ENCODE measurements around the gene ZDHHC14.

ZDHHC14 gene

GRCh38 chr6:157476797-157477196 is 95.8 kb downstream of the ZDHHC14 start:
- Mint-ChIP-seq H3K9me3 (no peaks in the 10 kb centered on the region), H3K27ac (no peak overlapping the region), H3K36me3 (no peaks in the 10 kb centered on the region), H3K4me3 (no peak overlapping the region), H3K27me3 (peaks cover 4% of the 10 kb centered on the region), H3K4me1 (no peaks in the 10 kb centered on the region)

DNA sequence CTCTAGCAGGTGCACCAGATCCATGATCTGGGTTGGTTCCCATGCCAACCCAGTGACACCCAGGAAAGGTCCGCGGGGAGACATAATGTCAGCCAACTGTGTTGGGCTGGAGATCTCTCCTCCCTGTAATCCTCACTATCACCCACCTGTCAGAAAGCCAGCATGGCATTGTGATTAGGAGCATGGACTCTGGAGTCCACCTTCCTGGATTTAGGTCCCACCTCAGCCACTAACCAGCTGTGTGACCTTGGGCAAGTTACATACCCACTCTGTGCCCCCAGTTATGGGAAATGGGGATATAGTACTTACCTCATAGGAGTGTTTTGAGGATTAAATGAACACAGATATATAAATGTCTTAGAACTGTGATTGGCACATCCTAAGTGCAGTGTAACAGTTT is 97.9 kb downstream of the ZDHHC14 start:
- H3K4me1 Mint-ChIP-seq: no peaks in the 10 kb centered on the region
- no peaks in the 10 kb centered on the region for H3K9me3 Mint-ChIP-seq

GRCh38 chr6:157479464-157480303 is 98.7 kb downstream of the ZDHHC14 start:
- Mint-ChIP-seq H3K4me1 (no peaks in the 10 kb centered on the region), H3K36me3 (no peaks in the 10 kb centered on the region), H3K27me3 (peaks cover 4% of the 10 kb centered on the region), H3K4me3 (no peak overlapping the region), H3K27ac (no peak overlapping the region), H3K9me3 (no peaks in the 10 kb centered on the region)

More for the DNA sequence above, 97.9 kb downstream of the ZDHHC14 start:
- Mint-ChIP-seq H3K36me3 (no peaks in the 10 kb centered on the region), H3K27me3 (peaks cover 4% of the 10 kb centered on the region), H3K4me3 (no peak overlapping the region), H3K27ac (no peak overlapping the region)

- peaks cover 4% of the 10 kb centered on the region for H3K27me3 Mint-ChIP-seq
- H3K4me1 Mint-ChIP-seq: peaks cover 5% of the 10 kb centered on the region
- no peak overlapping the region for H3K27ac Mint-ChIP-seq
- no peaks in the 10 kb centered on the region for H3K9me3 Mint-ChIP-seq
- H3K4me3 Mint-ChIP-seq: no peak overlapping the region
- no peaks in the 10 kb centered on the region for H3K36me3 Mint-ChIP-seq
These were observed 100.3 kb downstream of the ZDHHC14 start for GRCh38 chr6:157481189-157481864.

- H3K27me3 Mint-ChIP-seq: no peaks in the 10 kb centered on the region
- H3K4me1 Mint-ChIP-seq: peaks cover 10% of the 10 kb centered on the region
- no peaks in the 10 kb centered on the region for H3K36me3 Mint-ChIP-seq
- H3K27ac Mint-ChIP-seq: no peak overlapping the region
- H3K9me3 Mint-ChIP-seq: no peaks in the 10 kb centered on the region
- no peak overlapping the region for H3K4me3 Mint-ChIP-seq
These were observed 100.9 kb downstream of the ZDHHC14 start for GRCh38 chr6:157481865-157482249.

DNA sequence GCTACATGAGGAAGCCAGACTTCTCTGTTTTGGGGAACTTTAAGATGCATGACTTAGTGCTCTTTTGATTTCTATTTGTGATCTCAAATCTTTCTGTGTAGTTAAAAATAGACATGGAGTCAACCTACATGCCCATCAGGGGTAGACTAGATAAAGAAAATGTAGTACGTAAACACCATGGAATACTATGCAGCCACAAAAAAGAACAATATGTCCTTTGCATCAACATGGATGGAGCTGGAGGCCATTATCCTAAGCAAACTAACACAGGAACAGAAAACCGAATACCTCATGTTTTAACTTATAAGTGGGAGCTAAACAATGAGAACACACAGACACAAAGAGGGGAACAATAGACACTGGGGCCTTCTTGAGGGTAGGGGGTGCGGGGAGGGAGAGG is 102.8 kb downstream of the ZDHHC14 start:
- no peaks in the 10 kb centered on the region for H3K36me3 Mint-ChIP-seq
- no peaks in the 10 kb centered on the region for H3K9me3 Mint-ChIP-seq
- no peaks in the 10 kb centered on the region for H3K27me3 Mint-ChIP-seq
- H3K4me1 Mint-ChIP-seq: peaks cover 21% of the 10 kb centered on the region
- no peak overlapping the region for H3K4me3 Mint-ChIP-seq
- H3K27ac Mint-ChIP-seq: no peak overlapping the region

GRCh38 chr6:157484181-157484580 is 103.2 kb downstream of the ZDHHC14 start:
- no peak overlapping the region for H3K27ac Mint-ChIP-seq
- H3K9me3 Mint-ChIP-seq: no peaks in the 10 kb centered on the region
- no peaks in the 10 kb centered on the region for H3K36me3 Mint-ChIP-seq
- H3K4me1 Mint-ChIP-seq: peaks cover 21% of the 10 kb centered on the region
- no peak overlapping the region for H3K4me3 Mint-ChIP-seq
- H3K27me3 Mint-ChIP-seq: no peaks in the 10 kb centered on the region

DNA sequence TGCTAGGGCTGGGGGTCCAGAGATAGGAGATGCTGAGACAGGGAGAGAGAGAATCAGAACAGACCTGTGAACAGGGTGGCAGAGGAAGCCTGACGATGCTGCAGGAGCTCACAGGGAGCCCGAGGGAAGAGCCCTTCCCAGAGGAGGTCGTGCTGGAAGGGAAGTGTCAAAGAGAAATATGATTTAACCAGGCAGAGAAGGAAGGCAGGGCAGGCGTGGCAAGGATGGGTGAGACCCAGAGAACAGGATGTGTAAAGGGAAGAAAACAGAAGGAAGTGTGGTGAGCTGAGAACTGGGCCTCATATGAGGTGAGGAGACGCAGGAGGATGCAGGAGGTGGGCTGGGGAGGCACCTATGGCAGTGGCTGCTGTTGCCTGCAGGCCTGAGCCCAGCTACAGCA is 105.6 kb downstream of the ZDHHC14 start:
- H3K4me1 Mint-ChIP-seq: peaks cover 29% of the 10 kb centered on the region
- peak overlapping the region; percentile 37 for H3K27ac Mint-ChIP-seq
- peaks cover 2% of the 10 kb centered on the region for H3K27me3 Mint-ChIP-seq
- H3K4me3 Mint-ChIP-seq: peak overlapping the region; percentile 23
- no peaks in the 10 kb centered on the region for H3K9me3 Mint-ChIP-seq
- H3K36me3 Mint-ChIP-seq: no peaks in the 10 kb centered on the region

DNA sequence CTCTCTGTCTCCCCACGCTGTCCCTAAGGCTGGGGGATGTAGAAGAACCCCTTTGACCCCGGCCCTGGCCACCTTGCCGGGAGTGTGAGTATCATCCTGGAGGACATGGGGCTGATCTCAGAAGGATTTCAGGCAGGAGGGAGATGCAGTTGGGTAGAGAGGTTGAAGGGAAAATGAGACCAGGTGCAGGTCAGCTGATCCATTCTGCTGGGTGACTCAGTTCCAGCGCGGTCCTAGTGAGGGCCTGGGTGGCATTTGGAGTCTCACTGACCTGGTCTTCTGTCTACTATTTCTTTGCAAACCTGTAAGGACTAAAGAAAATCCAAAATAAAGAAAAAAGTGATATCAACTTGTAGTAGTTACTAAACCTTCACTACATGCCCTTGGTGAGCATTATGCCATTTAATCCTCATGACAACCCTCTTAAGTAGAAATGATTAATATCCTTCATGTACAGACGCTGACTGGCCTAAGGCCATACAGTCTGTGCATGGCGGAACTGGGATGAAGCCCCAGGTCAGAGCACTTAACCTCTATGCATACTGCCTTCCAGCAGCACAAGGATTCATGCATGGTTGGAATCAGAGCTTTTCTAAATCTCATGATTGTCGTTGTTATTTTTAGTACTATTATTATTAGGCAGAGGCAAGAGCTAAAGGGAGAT is 106.3 kb downstream of the ZDHHC14 start:
- Mint-ChIP-seq H3K4me1 (peaks cover 29% of the 10 kb centered on the region), H3K4me3 (no peak overlapping the region), H3K36me3 (no peaks in the 10 kb centered on the region), H3K27ac (no peak overlapping the region), H3K27me3 (peaks cover 2% of the 10 kb centered on the region), H3K9me3 (no peaks in the 10 kb centered on the region)

DNA sequence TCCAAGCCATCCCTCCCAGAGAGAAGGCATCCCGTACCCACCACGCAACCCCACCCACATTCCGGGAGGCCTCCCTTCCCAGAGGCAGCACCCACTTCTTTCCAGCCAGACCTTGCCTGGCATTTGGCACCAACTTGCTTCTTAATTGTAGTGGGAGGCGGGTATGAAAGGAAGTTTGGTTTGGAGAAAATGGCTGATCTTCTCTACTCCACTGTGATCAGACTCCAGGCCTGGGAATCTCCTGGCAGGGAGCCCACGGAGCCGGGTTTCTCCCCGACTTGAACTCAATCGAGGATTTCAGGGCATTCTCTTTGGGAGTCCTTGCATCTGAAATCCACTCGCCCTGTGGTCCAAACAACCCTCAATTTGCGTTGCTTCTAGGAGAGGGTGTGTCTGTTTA is 107.1 kb downstream of the ZDHHC14 start:
- Mint-ChIP-seq H3K27ac (no peak overlapping the region), H3K36me3 (no peaks in the 10 kb centered on the region), H3K4me1 (peaks cover 29% of the 10 kb centered on the region), H3K9me3 (no peaks in the 10 kb centered on the region), H3K27me3 (peaks cover 2% of the 10 kb centered on the region), H3K4me3 (no peak overlapping the region)

DNA sequence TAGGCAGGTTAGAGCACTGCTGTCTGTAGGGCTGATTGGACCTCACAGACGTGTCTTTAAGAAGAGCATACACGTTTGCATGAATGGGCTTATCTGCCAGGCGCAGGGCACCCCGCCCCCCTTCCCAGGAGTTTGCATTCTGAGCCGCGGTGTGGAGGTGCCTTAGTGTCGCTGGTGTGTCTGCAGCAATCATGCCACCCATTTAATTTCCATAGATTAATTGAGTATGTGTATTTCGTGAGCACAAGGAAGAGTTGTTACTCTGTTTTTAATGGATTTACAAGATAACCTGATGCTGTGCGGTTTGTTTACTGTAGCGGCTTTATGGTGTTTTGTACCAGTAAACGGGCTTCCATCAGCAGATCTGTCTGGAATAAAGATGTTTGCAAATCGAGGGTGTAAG is 107.7 kb downstream of the ZDHHC14 start:
- H3K4me1 Mint-ChIP-seq: peaks cover 29% of the 10 kb centered on the region
- peaks cover 2% of the 10 kb centered on the region for H3K27me3 Mint-ChIP-seq
- H3K27ac Mint-ChIP-seq: no peak overlapping the region
- no peak overlapping the region for H3K4me3 Mint-ChIP-seq
- no peaks in the 10 kb centered on the region for H3K9me3 Mint-ChIP-seq
- no peaks in the 10 kb centered on the region for H3K36me3 Mint-ChIP-seq

DNA sequence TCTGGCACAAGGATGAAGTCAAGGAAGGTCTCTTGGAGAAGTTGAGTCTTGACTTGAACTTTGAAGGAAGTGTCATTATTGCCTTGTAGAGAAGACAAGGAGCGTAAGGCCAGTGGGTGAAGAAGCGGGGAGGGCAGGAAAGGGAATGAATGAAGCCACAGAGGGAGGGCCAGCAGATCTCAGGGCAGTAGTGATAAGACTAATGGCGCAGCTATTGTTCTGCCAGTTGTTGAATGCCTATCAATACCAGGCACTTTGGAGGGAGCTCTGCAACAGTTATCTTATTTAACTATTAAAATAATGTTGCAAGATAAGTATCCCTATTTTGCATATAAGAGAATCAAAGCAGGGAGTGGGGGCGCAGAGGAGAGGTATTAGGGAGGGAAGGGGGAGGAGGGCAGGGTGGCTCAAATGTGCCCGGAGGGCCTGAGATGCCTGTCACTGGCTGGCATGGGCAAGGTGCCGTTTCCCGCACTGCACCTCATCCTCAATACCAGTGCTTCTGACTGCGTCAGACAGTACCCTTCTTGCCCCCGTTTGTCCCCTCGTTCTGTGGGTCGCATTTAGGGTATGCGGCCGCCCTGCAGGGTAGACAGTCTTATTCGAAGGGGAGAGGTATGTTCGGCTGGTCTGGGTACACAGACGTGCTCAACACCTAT is 109.8 kb downstream of the ZDHHC14 start:
- Mint-ChIP-seq H3K36me3 (peaks cover 1% of the 10 kb centered on the region), H3K4me1 (peaks cover 29% of the 10 kb centered on the region), H3K4me3 (no peak overlapping the region), H3K27ac (no peak overlapping the region), H3K9me3 (no peaks in the 10 kb centered on the region), H3K27me3 (peaks cover 2% of the 10 kb centered on the region)

- Mint-ChIP-seq H3K36me3 (peaks cover 1% of the 10 kb centered on the region), H3K9me3 (no peaks in the 10 kb centered on the region), H3K27me3 (peaks cover 2% of the 10 kb centered on the region)
These were observed 110.7 kb downstream of the ZDHHC14 start for GRCh38 chr6:157491571-157492232.

DNA sequence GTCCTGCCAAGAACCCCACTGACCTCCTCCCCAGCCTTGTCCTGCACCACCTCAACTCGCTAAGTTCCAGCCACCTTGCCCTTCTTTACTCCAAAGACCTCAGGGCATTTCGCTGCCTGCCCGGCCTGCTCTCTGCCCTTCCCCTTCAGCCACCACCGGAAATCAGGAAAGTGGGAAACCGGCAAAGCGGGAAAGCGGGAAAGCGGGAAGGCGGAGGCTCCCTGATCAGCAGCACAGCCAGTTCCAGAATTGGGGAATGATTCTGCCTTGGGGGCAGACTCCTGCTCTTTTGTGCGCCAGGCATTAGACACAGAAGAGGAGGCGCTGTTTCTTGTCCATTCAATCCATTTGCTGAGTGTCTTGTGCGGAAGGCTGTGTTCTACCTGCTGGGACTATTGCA is 111.3 kb downstream of the ZDHHC14 start:
- Mint-ChIP-seq H3K4me1 (peaks cover 14% of the 10 kb centered on the region), H3K4me3 (no peak overlapping the region), H3K27me3 (peaks cover 2% of the 10 kb centered on the region), H3K36me3 (peaks cover 3% of the 10 kb centered on the region), H3K9me3 (no peaks in the 10 kb centered on the region), H3K27ac (no peak overlapping the region)

More at GRCh38 chr6:157491571-157492232, 110.7 kb downstream of the ZDHHC14 start:
- Mint-ChIP-seq H3K4me3 (no peak overlapping the region), H3K27ac (no peak overlapping the region), H3K4me1 (peaks cover 20% of the 10 kb centered on the region)

DNA sequence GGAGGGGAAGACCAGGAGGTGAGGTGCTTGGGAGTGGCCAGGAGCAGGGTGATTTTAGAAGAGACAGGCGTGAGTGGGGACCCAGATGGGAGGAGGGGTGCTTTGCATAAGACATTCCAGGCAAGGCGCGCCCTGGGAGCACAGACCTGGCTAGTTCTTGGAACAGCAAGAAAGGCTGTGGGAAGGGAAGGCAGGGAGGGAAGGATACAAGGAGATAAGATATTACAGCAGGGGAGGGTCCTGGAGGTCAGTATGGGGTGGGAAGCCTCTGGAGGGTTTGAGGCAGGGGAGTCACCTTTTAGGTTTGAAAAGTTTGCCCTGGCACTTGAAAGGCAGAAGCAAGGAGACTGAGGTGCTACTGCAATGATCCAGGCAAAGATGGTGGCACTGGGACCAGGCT is 111.8 kb downstream of the ZDHHC14 start:
- H3K4me1 Mint-ChIP-seq: peaks cover 11% of the 10 kb centered on the region
- H3K9me3 Mint-ChIP-seq: no peaks in the 10 kb centered on the region
- no peak overlapping the region for H3K4me3 Mint-ChIP-seq
- no peak overlapping the region for H3K27ac Mint-ChIP-seq
- peaks cover 3% of the 10 kb centered on the region for H3K36me3 Mint-ChIP-seq
- H3K27me3 Mint-ChIP-seq: peaks cover 2% of the 10 kb centered on the region

Measured in activated naive CD4-positive, alpha-beta T cell treated with anti-CD3 and anti-CD28 coated beads, Interleukin-2, amount 50 U/mL, for 24 hours (primary cell).